ENCODE measurements around the gene AKR1E2.

Gene AKR1E2

DNA sequence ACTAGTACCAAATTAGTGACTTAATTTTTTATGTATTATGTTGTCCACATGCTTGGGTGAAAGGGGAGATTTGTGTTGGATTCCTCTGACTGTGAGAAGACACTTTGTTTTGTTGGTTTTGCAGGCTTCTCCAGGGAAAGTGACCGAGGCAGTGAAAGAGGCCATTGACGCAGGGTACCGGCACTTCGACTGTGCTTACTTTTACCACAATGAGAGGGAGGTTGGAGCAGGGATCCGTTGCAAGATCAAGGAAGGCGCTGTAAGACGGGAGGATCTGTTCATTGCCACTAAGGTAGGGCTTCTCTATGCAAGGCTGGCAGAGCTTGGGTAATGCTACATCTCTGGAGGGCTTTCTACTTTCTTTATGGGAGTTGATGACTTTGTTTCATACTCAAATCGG, 4.5 kb downstream of the AKR1E2 start:
- no peaks in the 10 kb centered on the region for H3K9me3 ChIP-seq (ENCODE audit: control insufficient read depth in 2 of 2, low read length in 2 of 2)
- H3K27me3 ChIP-seq (ENCODE audit: control insufficient read depth in 1 of 2, insufficient read depth in 2 of 2, low read length in 2 of 2): no peaks in the 10 kb centered on the region
- H3K4me3 ChIP-seq (ENCODE audit: low read length in 2 of 2): no peak overlapping the region
- H3K27ac ChIP-seq (ENCODE audit: low read length): no peak overlapping the region
- no peak overlapping the region for H3K9ac ChIP-seq (ENCODE audit: low read length in 2 of 2)
- peaks cover 4 to 17% of the 10 kb centered on the region in 2 donors for H3K36me3 ChIP-seq (ENCODE audit: control insufficient read depth in 2 of 2, insufficient read depth in 2 of 2, low read length in 2 of 2)
- peaks cover 8% of the 10 kb centered on the region for H3K4me1 ChIP-seq (ENCODE audit: control insufficient read depth, insufficient read depth, low read length)

DNA sequence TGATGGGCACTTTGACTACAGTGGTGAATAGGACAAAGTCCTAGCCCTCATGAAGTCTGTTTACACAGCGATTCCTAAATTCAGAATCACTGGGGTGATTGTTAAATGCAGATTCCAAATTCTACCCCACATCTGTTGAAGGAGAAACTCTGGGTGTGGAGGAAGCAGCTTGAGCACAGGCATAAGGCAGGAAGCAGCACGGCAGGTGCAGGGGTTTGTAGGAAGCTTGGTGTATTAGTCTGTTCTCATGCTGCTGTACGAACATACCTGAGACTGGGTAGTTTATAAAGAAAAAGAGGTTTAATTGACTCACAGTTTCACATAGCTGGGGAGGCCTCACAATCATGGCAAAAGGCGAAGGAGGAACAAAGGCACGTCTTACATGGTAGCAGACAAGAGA, 5.1 kb downstream of the AKR1E2 start:
- no peaks in the 10 kb centered on the region for H3K9me3 ChIP-seq (ENCODE audit: control insufficient read depth in 2 of 2, low read length in 2 of 2)
- no peak overlapping the region for H3K27ac ChIP-seq (ENCODE audit: low read length)
- H3K27me3 ChIP-seq (ENCODE audit: control insufficient read depth in 1 of 2, insufficient read depth in 2 of 2, low read length in 2 of 2): no peaks in the 10 kb centered on the region
- no peak overlapping the region for H3K9ac ChIP-seq (ENCODE audit: low read length in 2 of 2)
- no peak overlapping the region for H3K4me3 ChIP-seq (ENCODE audit: low read length in 2 of 2)
- peaks cover 4 to 19% of the 10 kb centered on the region in 2 donors for H3K36me3 ChIP-seq (ENCODE audit: control insufficient read depth in 2 of 2, insufficient read depth in 2 of 2, low read length in 2 of 2)
- peaks cover 8% of the 10 kb centered on the region for H3K4me1 ChIP-seq (ENCODE audit: control insufficient read depth, insufficient read depth, low read length)

DNA sequence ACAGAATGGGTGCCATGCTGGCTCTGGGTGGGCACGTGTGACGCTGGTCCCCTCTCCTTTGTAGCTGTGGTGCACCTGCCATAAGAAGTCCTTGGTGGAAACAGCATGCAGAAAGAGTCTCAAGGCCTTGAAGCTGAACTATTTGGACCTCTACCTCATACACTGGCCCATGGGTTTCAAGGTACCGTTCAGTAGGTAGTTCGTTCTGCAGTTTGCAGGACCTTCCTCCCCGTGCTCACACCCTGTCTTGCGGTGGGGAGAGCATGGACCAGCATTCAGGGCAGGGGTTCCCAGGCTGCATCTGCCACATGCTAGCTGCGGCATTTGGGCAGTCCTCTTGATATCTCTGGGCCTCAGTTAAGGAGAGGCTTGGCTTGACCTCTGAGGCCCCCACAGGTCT, 7.3 kb downstream of the AKR1E2 start:
- Histone ChIP-seq H3K9me3 (ENCODE audit: control insufficient read depth in 2 of 2, low read length in 2 of 2) (no peaks in the 10 kb centered on the region), H3K36me3 (ENCODE audit: control insufficient read depth in 2 of 2, insufficient read depth in 2 of 2, low read length in 2 of 2) (peaks cover 4 to 27% of the 10 kb centered on the region in 2 donors), H3K9ac (ENCODE audit: low read length in 2 of 2) (no peak overlapping the region), H3K27ac (ENCODE audit: low read length) (no peak overlapping the region), H3K27me3 (ENCODE audit: control insufficient read depth in 1 of 2, insufficient read depth in 2 of 2, low read length in 2 of 2) (no peaks in the 10 kb centered on the region), H3K4me1 (ENCODE audit: control insufficient read depth, insufficient read depth, low read length) (peaks cover 6% of the 10 kb centered on the region), H3K4me3 (ENCODE audit: low read length in 2 of 2) (no peak overlapping the region)

DNA sequence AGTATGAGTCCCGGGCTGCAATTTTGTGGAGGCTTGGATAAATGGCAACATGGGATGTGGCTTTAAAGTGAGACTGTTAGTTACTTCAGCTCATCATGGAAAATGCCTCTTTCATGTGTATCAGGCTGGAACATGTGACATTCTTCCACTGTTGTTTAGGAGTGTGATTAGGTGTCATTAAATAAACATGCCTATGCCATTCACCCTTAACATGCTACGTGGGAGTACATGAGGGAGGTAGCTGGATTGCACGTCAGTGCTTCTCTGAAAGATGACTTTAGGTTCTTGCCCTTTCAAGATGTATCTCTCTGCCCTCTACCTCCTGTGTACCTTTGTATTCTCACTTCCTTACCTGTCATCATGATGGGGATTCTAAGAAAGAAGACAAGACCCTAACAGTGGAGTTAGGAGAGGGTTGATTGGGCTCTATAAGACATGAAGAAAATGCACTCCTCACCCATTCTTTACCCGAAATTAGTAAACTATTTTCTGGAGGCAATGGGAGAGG, 8.9 kb downstream of the AKR1E2 start:
- peaks cover 4 to 27% of the 10 kb centered on the region in 2 donors for H3K36me3 ChIP-seq (ENCODE audit: control insufficient read depth in 2 of 2, insufficient read depth in 2 of 2, low read length in 2 of 2)
- H3K4me1 ChIP-seq (ENCODE audit: control insufficient read depth, insufficient read depth, low read length): peaks cover 6% of the 10 kb centered on the region
- no peak overlapping the region for H3K9ac ChIP-seq (ENCODE audit: low read length in 2 of 2)
- no peaks in the 10 kb centered on the region for H3K9me3 ChIP-seq (ENCODE audit: control insufficient read depth in 2 of 2, low read length in 2 of 2)
- no peaks in the 10 kb centered on the region for H3K27me3 ChIP-seq (ENCODE audit: control insufficient read depth in 1 of 2, insufficient read depth in 2 of 2, low read length in 2 of 2)
- H3K4me3 ChIP-seq (ENCODE audit: low read length in 2 of 2): no peak overlapping the region
- H3K27ac ChIP-seq (ENCODE audit: low read length): no peak overlapping the region

DNA sequence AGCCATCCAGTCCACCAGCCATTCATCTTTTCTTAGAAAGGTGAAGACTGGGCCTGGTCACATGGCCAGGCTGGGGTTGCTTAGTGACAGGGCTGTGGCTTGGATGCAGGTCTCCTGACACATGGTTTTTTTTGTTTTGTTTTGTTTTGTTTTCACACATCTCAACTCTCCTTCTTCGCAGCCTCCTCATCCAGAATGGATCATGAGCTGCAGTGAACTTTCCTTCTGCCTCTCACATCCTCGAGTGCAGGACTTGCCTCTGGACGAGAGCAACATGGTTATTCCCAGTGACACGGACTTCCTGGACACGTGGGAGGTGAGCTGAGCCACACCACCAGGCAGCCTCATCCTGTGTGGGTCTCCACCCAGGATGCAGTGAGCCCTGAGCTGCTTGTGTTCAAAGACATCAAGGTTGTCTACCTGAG, 9.5 kb downstream of the AKR1E2 start:
- Histone ChIP-seq H3K4me1 (ENCODE audit: control insufficient read depth, insufficient read depth, low read length) (peaks cover 6% of the 10 kb centered on the region), H3K36me3 (ENCODE audit: control insufficient read depth in 2 of 2, insufficient read depth in 2 of 2, low read length in 2 of 2) (peaks cover 4 to 27% of the 10 kb centered on the region in 2 donors), H3K27me3 (ENCODE audit: control insufficient read depth in 1 of 2, insufficient read depth in 2 of 2, low read length in 2 of 2) (no peaks in the 10 kb centered on the region)

DNA sequence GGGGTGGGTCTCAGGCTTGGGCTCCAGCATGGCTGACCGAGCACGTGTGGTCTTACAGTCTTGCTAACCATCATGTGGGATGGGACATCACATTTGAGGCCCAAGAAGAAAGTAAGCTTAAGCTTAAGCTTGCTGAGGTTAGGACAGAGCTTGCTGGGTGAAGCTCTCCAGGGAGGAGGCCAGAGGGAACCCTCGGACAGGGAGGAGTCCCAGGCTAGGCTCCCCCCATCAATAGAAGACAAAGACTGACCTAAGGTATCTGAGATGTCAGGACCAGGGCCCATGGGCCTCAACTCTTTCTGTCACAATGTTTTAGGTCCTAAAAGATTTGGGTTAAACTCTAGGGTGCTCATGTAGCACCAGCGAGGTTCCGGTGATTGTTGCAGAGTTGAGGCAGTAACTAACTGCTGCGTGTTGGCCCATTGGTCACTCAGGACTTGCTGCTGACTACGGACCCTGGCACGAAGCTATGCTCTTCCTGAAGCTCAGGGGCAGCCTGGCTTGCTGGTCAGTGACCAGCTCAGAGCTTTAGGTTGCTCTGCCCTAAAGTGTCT, 10.5 kb downstream of the AKR1E2 start:
- H3K36me3 ChIP-seq (ENCODE audit: control insufficient read depth in 2 of 2, insufficient read depth in 2 of 2, low read length in 2 of 2): peaks cover 4 to 26% of the 10 kb centered on the region in 2 donors

More for the DNA sequence above, 9.5 kb downstream of the AKR1E2 start:
- H3K4me3 ChIP-seq (ENCODE audit: low read length in 2 of 2): no peak overlapping the region
- H3K9ac ChIP-seq (ENCODE audit: low read length in 2 of 2): no peak overlapping the region
- H3K27ac ChIP-seq (ENCODE audit: low read length): no peak overlapping the region
- H3K9me3 ChIP-seq (ENCODE audit: control insufficient read depth in 2 of 2, low read length in 2 of 2): no peaks in the 10 kb centered on the region

DNA sequence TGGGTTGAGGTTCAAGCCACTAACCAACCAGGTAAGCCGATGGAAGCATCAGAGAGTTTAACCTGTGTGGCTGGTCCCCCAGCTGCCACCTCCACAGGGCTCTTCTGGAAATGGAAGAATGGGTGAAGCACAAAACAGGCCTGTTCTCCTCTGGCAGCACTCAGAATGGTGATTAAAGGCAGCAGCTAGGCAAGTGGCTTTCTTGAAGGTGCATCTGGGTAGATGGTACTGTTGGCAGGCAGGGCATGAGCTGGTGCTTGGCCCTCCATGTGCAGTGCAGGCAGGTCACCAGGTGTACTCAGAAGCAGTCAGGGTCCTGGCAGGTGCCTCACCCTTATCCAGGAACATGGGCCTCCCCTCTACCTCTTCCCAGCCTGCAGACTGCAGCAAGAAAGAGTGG, 11.5 kb downstream of the AKR1E2 start:
- Histone ChIP-seq H3K4me3 (ENCODE audit: low read length in 2 of 2) (no peak overlapping the region), H3K27me3 (ENCODE audit: control insufficient read depth in 1 of 2, insufficient read depth in 2 of 2, low read length in 2 of 2) (no peaks in the 10 kb centered on the region), H3K4me1 (ENCODE audit: control insufficient read depth, insufficient read depth, low read length) (peaks cover 6% of the 10 kb centered on the region), H3K9me3 (ENCODE audit: control insufficient read depth in 2 of 2, low read length in 2 of 2) (no peaks in the 10 kb centered on the region), H3K9ac (ENCODE audit: low read length in 2 of 2) (no peak overlapping the region), H3K27ac (ENCODE audit: low read length) (no peak overlapping the region), H3K36me3 (ENCODE audit: control insufficient read depth in 2 of 2, insufficient read depth in 2 of 2, low read length in 2 of 2) (peaks cover 5 to 22% of the 10 kb centered on the region in 2 donors)

More for the DNA sequence above, 10.5 kb downstream of the AKR1E2 start:
- H3K9ac ChIP-seq (ENCODE audit: low read length in 2 of 2): no peak overlapping the region
- H3K4me3 ChIP-seq (ENCODE audit: low read length in 2 of 2): no peak overlapping the region
- H3K27ac ChIP-seq (ENCODE audit: low read length): no peak overlapping the region
- peaks cover 6% of the 10 kb centered on the region for H3K4me1 ChIP-seq (ENCODE audit: control insufficient read depth, insufficient read depth, low read length)
- no peaks in the 10 kb centered on the region for H3K9me3 ChIP-seq (ENCODE audit: control insufficient read depth in 2 of 2, low read length in 2 of 2)
- no peaks in the 10 kb centered on the region for H3K27me3 ChIP-seq (ENCODE audit: control insufficient read depth in 1 of 2, insufficient read depth in 2 of 2, low read length in 2 of 2)

DNA sequence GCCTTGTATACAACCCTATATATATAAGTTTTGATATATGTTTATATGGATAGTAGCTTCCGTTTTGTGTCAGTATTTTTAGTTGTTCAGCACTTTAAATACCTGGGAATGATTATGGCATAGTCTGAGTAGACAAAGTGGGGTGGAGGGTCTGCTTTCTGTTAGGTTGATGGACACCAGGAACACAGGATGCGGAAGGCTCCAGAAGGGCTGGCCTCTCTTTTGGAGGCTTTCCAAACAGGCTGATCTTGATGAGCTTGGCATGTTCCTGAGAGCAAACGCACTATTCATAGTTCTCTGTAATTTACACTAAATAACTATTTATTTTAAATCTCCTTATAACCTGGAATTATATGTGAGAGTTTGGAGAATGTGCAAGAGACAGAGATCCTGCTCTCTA, 12.7 kb downstream of the AKR1E2 start:
- H3K27ac ChIP-seq (ENCODE audit: low read length): no peak overlapping the region
- H3K27me3 ChIP-seq (ENCODE audit: control insufficient read depth in 1 of 2, insufficient read depth in 2 of 2, low read length in 2 of 2): no peaks in the 10 kb centered on the region
- no peak overlapping the region for H3K4me3 ChIP-seq (ENCODE audit: low read length in 2 of 2)
- no peaks in the 10 kb centered on the region for H3K9me3 ChIP-seq (ENCODE audit: control insufficient read depth in 2 of 2, low read length in 2 of 2)
- peaks cover 6% of the 10 kb centered on the region for H3K4me1 ChIP-seq (ENCODE audit: control insufficient read depth, insufficient read depth, low read length)
- no peak overlapping the region for H3K9ac ChIP-seq (ENCODE audit: low read length in 2 of 2)
- peaks cover 6 to 16% of the 10 kb centered on the region in 2 donors for H3K36me3 ChIP-seq (ENCODE audit: control insufficient read depth in 2 of 2, insufficient read depth in 2 of 2, low read length in 2 of 2)

DNA sequence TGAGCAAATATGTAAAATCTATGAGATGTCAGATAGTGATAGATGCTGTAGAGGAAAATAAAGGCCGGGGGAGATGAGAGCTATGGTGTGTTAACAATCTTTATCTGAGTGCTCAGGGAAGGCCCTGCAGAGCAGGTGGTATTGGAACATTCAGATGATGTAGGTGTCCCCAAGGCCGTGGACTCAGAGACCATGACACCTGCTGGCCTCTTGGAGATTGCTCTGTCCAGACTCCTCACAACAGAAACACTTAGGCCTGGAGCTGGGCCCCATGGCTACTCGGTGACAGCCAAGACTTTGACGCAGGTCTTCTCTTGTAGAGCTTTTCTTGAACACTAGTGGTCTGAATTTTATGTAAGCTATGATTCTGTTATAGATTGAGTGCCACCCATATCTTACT, 13.3 kb downstream of the AKR1E2 start:
- Histone ChIP-seq H3K9ac (ENCODE audit: low read length in 2 of 2) (no peak overlapping the region), H3K4me1 (ENCODE audit: control insufficient read depth, insufficient read depth, low read length) (peaks cover 6% of the 10 kb centered on the region), H3K27me3 (ENCODE audit: control insufficient read depth in 1 of 2, insufficient read depth in 2 of 2, low read length in 2 of 2) (no peaks in the 10 kb centered on the region), H3K36me3 (ENCODE audit: control insufficient read depth in 2 of 2, insufficient read depth in 2 of 2, low read length in 2 of 2) (peaks cover 6 to 16% of the 10 kb centered on the region in 2 donors), H3K27ac (ENCODE audit: low read length) (no peak overlapping the region), H3K4me3 (ENCODE audit: low read length in 2 of 2) (no peak overlapping the region), H3K9me3 (ENCODE audit: control insufficient read depth in 2 of 2, low read length in 2 of 2) (no peaks in the 10 kb centered on the region)

DNA sequence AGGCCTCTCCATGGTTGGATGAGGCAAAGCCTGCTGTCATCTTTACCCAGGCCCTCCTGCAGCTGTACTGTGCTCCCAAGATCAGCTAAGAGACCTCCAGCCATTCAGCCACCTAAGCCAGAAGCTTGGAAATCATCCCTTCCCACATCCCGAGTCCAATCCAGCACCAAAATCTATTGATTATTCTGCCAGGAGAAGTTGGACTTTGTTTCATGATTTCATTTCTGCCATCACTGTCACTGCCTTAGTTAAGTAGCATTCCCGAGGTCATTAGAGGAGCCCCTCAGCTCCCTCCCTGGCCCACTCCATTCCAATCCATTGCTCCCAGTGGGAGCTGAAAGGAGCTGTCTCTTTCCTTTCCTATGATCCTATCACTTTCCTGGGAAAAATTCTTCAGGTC, 14.1 kb downstream of the AKR1E2 start:
- no peak overlapping the region for H3K4me3 ChIP-seq (ENCODE audit: low read length in 2 of 2)
- H3K27ac ChIP-seq (ENCODE audit: low read length): no peak overlapping the region
- peaks cover 2 to 16% of the 10 kb centered on the region in 2 donors for H3K36me3 ChIP-seq (ENCODE audit: control insufficient read depth in 2 of 2, insufficient read depth in 2 of 2, low read length in 2 of 2)

DNA sequence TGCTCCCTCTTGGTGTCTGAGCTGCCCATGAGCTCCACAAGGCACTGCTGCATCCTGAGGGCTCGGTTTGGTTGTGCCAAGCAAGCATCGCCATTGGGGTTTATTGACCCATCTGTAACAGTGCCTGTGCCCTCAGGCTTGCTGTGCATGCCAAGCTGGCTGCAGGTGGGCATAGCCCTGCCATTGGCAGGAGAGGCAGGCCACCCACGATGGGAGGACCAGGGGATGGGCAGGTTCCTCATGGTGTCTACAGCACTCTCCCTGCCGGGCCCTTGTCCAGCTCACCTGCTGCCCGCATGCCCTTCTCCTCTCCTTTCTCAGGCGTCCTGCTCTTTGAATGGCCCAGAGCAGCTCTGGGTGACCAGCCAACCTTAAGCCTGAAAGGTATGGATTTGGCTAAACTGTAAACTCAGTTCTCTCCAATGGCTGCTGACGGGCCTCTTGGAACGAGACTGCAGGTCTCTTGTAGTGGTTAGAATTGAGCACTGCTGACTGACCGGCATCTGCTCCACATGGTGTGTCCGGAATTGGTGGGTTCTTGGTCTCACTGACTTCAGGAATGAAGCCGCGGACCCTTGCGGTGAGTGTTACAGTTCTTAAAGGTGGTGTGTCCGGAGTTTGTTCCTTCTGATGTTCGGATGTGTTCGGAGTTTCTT, 17.6 kb downstream of the AKR1E2 start:
- Histone ChIP-seq H3K36me3 (ENCODE audit: control insufficient read depth in 2 of 2, insufficient read depth in 2 of 2, low read length in 2 of 2) (peaks cover 2% of the 10 kb centered on the region in 2 donors), H3K27ac (ENCODE audit: low read length) (no peak overlapping the region), H3K27me3 (ENCODE audit: control insufficient read depth in 1 of 2, insufficient read depth in 2 of 2, low read length in 2 of 2) (no peaks in the 10 kb centered on the region), H3K9me3 (ENCODE audit: control insufficient read depth in 2 of 2, low read length in 2 of 2) (no peaks in the 10 kb centered on the region), H3K4me3 (ENCODE audit: low read length in 2 of 2) (no peak overlapping the region), H3K9ac (ENCODE audit: low read length in 2 of 2) (no peak overlapping the region), H3K4me1 (ENCODE audit: control insufficient read depth, insufficient read depth, low read length) (no peaks in the 10 kb centered on the region)

More for the DNA sequence above, 14.1 kb downstream of the AKR1E2 start:
- H3K27me3 ChIP-seq (ENCODE audit: control insufficient read depth in 1 of 2, insufficient read depth in 2 of 2, low read length in 2 of 2): no peaks in the 10 kb centered on the region
- H3K9ac ChIP-seq (ENCODE audit: low read length in 2 of 2): no peak overlapping the region
- no peaks in the 10 kb centered on the region for H3K9me3 ChIP-seq (ENCODE audit: control insufficient read depth in 2 of 2, low read length in 2 of 2)
- peaks cover 6% of the 10 kb centered on the region for H3K4me1 ChIP-seq (ENCODE audit: control insufficient read depth, insufficient read depth, low read length)

Data from stomach smooth muscle (tissue), 2 donors.